WTC11 (cell line): Measurements from ENCODE around the gene PIP4K2B. TPM values are rescaled to one million over a fixed set of nuclear protein-coding genes. Genes with fewer than 3 reads are reported as not detected.
A peak's percentile ranks its signal among the peaks of the same experiment; 100 is the strongest.

Source experiments
- ATAC-seq: fragments of 200-7000 bp; cut with Tn5 transposase; 2 replicates; pipeline ENCODE4 v1.10.0; 2021; ENCODE audit warnings: mild to moderate bottlenecking, moderate library complexity
- CTCF ChIA-PET: fragments of 300-600 bp; sonication (Branson Sonifier 250); formaldehyde crosslinking; loops from one replicate; lab custom pipeline; 2021; ENCODE audit warnings: antibody characterized with exemption; lab: Charles Lee
- POLR2A ChIA-PET: fragments of 350-600 bp; sonication (Branson Sonifier 250); formaldehyde crosslinking; loops from one replicate; lab custom pipeline; 2021; ENCODE audit warnings: antibody characterized with exemption; lab: Charles Lee
- DNase-seq: peaks from one replicate; pipeline ENCODE4 v3.0.0; 2021; ENCODE audit warnings: low spot score
- H3K27ac Mint-ChIP-seq: 2 replicates; pipeline ENCODE4 v1.8.0; 2021; ENCODE audit warnings: mixed read lengths
- H3K27me3 Mint-ChIP-seq: 2 replicates; pipeline ENCODE4 v1.8.0; 2021; ENCODE audit warnings: low read depth, mild to moderate bottlenecking, moderate library complexity, mixed read lengths
- H3K36me3 Mint-ChIP-seq: 2 replicates; pipeline ENCODE4 v1.8.0; 2021; ENCODE audit warnings: mixed read lengths
- H3K4me1 Mint-ChIP-seq: 2 replicates; pipeline ENCODE4 v1.8.0; 2022; ENCODE audit warnings: mixed read lengths
- H3K4me3 Mint-ChIP-seq: 2 replicates; pipeline ENCODE4 v1.8.0; 2021; ENCODE audit warnings: mild to moderate bottlenecking, moderate library complexity, mixed read lengths
- H3K9me3 Mint-ChIP-seq: 2 replicates; pipeline ENCODE4 v1.8.0; 2021; ENCODE audit warnings: mixed read lengths
- HMGXB4 ChIP-seq: sonication (generic); formaldehyde crosslinking; IDR thresholded peaks from 2 replicates; pipeline ENCODE4 v1.8.1; 2023; ENCODE audit warnings: mild to moderate bottlenecking, moderate library complexity, missing genetic modification reagents
- KAT7 ChIP-seq: sonication (generic); formaldehyde crosslinking; IDR thresholded peaks from 2 replicates; pipeline ENCODE4 v1.8.1; 2023; ENCODE audit warnings: missing genetic modification reagents, mild to moderate bottlenecking, borderline replicate concordance
- PREB ChIP-seq: sonication (generic); formaldehyde crosslinking; IDR thresholded peaks from 2 replicates; pipeline ENCODE4 v1.8.1; 2022; ENCODE audit warnings: mild to moderate bottlenecking, missing genetic modification reagents, moderate library complexity, borderline replicate concordance
- SMAD4 ChIP-seq: sonication (generic); formaldehyde crosslinking; IDR thresholded peaks from 2 replicates; pipeline ENCODE4 v1.8.0; 2022; ENCODE audit warnings: mild to moderate bottlenecking, missing genetic modification reagents
- SP1 ChIP-seq: sonication (generic); formaldehyde crosslinking; conservative IDR thresholded peaks from 2 replicates; pipeline ENCODE4 v1.8.1; 2022; ENCODE audit warnings: missing genetic modification reagents
- TEAD1 ChIP-seq: sonication (generic); formaldehyde crosslinking; IDR thresholded peaks from 2 replicates; pipeline ENCODE4 v1.8.0; 2022; ENCODE audit warnings: mild to moderate bottlenecking, missing genetic modification reagents
- USF1 ChIP-seq: sonication (generic); formaldehyde crosslinking; IDR thresholded peaks from 2 replicates; pipeline ENCODE4 v1.8.0; 2022; ENCODE audit warnings: mild to moderate bottlenecking, missing genetic modification reagents
- USF2 ChIP-seq: sonication (generic); formaldehyde crosslinking; IDR thresholded peaks from 2 replicates; pipeline ENCODE4 v1.8.1; 2023; ENCODE audit warnings: mild to moderate bottlenecking, missing genetic modification reagents, moderate library complexity
- ZNF138 ChIP-seq: sonication (generic); formaldehyde crosslinking; conservative IDR thresholded peaks from 2 replicates; pipeline ENCODE4 v1.8.1; 2022; ENCODE audit warnings: mild to moderate bottlenecking, moderate library complexity, missing genetic modification reagents
- ZNF281 ChIP-seq: sonication (generic); formaldehyde crosslinking; IDR thresholded peaks from 2 replicates; pipeline ENCODE4 v1.8.0; 2023; ENCODE audit warnings: mild to moderate bottlenecking, missing genetic modification reagents
- ZNF423 ChIP-seq: fragments of 250-450 bp; sonication (Bioruptor Pico); IDR thresholded peaks from 2 replicates; pipeline ENCODE4 v2.1.2; 2022; ENCODE audit warnings: mild to moderate bottlenecking, moderate library complexity
- total RNA-seq: library from RNA; stranded (reverse); gene quantifications from 3 replicates; pipeline ENCODE4 v1.2.3, GENCODE V29; 2021

Gene PIP4K2B
- total RNA-seq, 1 experiment from 2014 or later, result 61.9 TPM

- TF ChIP-seq ZNF138 (CRISPR knock-in tag), result no peak
- no peak for TF ChIP-seq SMAD4 (CRISPR knock-in tag)
- no peak for TF ChIP-seq TEAD1
- peak; percentile 33; the same call in 1 of the 2 replicates for TF ChIP-seq KAT7
- 0 out of 2 replicates have a peak, but pooled peaks have one; percentile 19 for TF ChIP-seq ZNF281 (CRISPR knock-in tag)
- TF ChIP-seq HMGXB4 (CRISPR knock-in tag), result peak; percentile 79
- TF ChIP-seq, all 79 proteins: peak for 11
Measured at GRCh38 chr17:38747463-38748148, 51.8 kb downstream of the PIP4K2B start (continued).

GRCh38 chr17:38746849-38747462, 52.4 kb downstream of the PIP4K2B start:
- peaks cover 53% of the 10 kb centered on the region for H3K4me1 Mint-ChIP-seq
- H3K9me3 Mint-ChIP-seq, result no peaks in the 10 kb centered on the region
- peaks cover 5% of the 10 kb centered on the region; the same call in 1 of the 2 replicates for H3K36me3 Mint-ChIP-seq
- ChIA-PET POLR2A (no interaction called here), CTCF (interaction anchor here (1.0 to 2.1 kb wide), 4 partner anchors 12 to 238 kb away, joined by 3 to 29 read pairs (median 3); no protein-coding TSS in a partner anchor)
- peak overlapping the region; percentile 86 for H3K4me3 Mint-ChIP-seq
- H3K27me3 Mint-ChIP-seq, result peaks cover 2% of the 10 kb centered on the region
- DNase-seq (no peak), ATAC-seq (no peak)
- H3K27ac Mint-ChIP-seq, result peak overlapping the region; percentile 70; the same call in 1 of the 2 replicates
- TF ChIP-seq SP1, result no peak
- peak; percentile 5; the same call in 1 of the 2 replicates for TF ChIP-seq HMGXB4 (CRISPR knock-in tag)

- Mint-ChIP-seq H3K4me1 (peaks cover 59% of the 10 kb centered on the region), H3K9me3 (no peaks in the 10 kb centered on the region), H3K4me3 (peak overlapping the region; percentile 86), H3K36me3 (peaks cover 5% of the 10 kb centered on the region; the same call in 1 of the 2 replicates), H3K27me3 (peaks cover 2% of the 10 kb centered on the region), H3K27ac (peak overlapping the region; percentile 70)
- CTCF ChIA-PET, result interaction anchor here (0.9 to 2.1 kb wide), 5 partner anchors 12 to 237 kb away, joined by 3 to 29 read pairs (median 3); no protein-coding TSS in a partner anchor
- ATAC-seq (peak; percentile 1; the same call in 1 of the 2 replicates), DNase-seq (no peak)
- POLR2A ChIA-PET, result interaction anchor here (1.6 kb wide), 1 partner anchor 18 kb away, joined by 3 read pairs; no protein-coding TSS in a partner anchor
- no peak for TF ChIP-seq PREB (CRISPR knock-in tag)
- TF ChIP-seq USF2 (CRISPR knock-in tag), result peak; percentile 80
- TF ChIP-seq USF1 (CRISPR knock-in tag), result peak; percentile 74
- no peak for TF ChIP-seq ZNF423 (CRISPR knock-in tag)
Measured at GRCh38 chr17:38746004-38746848, 53.1 kb downstream of the PIP4K2B start.
